Activated CD4-positive, alpha-beta T cell treated with anti-CD3 and anti-CD28 coated beads for 48 hours (primary cell): Measurements from ENCODE around the gene PIP.
"Not testable (repeated sequence)": the region's sequence is repeated elsewhere in the genome, so short reads cannot be mapped to it uniquely, and the experiment has no call there.

Experiments
- DNase-seq: peaks from one replicate; pipeline ENCODE4 v3.0.0-alpha.2; 2020

The PIP gene, protein sequence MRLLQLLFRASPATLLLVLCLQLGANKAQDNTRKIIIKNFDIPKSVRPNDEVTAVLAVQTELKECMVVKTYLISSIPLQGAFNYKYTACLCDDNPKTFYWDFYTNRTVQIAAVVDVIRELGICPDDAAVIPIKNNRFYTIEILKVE

DNA sequence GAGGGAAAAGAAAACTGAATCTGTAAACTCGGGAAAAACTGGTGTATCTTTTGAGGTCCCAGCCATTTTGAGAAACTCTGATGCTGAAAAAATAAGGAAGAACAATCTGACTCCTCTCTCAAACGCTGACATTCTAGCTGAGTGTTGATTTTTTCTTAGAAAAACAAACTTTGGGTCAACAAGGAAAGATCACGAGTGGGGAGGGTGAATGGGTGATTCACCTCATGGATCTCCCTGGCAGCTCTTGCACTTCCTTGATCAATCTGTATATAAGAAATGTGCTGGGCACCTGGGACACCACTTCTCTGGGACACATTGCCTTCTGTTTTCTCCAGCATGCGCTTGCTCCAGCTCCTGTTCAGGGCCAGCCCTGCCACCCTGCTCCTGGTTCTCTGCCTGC is at the start of gene PIP:
Gene PIP (plus strand): TSS at position 297 of the 400 bp plus-strand sequence. CDS start 40 bp downstream, at position 337.
- no peak for DNase-seq

DNA sequence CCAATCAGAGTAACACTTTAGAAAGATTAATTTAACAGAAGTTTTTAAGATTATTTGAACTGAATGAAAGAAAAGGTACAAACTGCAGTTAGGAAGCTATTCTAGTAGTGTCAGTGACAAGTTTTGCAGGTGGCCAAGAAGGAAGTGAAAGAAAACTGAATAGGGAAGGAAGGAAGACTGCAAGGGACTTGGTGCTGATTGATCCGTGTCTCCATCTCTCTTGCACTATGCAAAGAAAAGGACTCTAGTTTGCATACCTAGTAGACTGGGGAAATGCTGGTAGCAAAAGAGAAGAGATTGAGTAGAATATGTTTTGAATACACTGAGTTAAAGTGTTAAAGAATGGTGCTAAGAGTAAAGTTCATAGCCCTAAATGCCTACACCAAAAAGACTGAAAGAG is 46.8 kb upstream of the PIP start:
- no peak for DNase-seq

DNA sequence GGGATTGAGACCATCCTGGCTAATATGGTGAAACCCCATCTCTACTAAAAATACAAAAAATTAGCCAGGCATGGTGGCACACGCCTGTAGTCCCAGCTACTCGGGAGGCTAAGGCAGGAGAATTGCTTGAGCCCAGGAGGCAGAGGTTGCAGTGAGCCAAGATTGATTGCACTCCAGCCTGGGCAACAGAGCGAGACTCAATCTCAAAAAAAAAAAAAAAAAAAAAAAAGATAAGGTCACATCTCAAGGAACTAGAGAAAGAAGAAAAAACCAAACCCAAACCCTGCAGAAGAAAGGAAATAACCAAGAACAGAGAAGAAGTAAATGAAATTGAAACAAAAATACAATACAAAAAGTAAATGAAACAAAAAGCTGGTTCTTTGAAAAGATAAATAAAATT is 46.3 kb upstream of the PIP start:
- not testable (repeated sequence) for DNase-seq

DNA sequence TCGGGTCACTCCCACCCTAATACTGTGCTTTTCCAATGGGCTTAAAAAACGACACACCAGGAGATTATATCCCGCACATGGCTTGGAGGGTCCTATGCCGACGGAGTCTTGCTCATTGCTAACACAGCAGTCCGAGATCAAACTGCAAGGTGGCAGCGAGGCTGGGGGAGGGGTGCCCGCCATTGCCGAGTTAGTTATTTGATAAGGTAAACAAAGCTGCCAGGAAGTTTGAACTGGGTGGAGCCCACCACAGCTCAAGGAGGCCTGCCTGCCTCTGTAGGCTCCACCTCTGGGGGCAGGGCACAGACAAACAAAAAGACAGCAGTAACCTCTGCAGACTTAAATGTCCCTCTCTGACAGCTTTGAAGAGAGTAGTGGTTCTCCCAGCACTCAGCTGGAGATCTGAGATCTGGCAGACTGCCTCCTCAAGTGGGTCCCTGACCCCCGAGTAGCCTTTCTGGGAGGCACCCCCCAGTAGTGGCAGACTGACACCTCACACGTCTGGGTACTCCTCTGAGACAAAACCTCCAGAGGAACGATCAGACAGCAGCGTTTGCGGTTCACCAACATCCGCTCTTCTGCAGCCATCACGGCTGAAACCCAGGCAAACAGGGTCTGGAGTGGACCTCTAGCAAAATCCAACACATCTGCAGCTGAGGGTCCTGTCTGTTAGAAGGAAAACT is 43.2 kb upstream of the PIP start:
- not testable (repeated sequence) for DNase-seq

DNA sequence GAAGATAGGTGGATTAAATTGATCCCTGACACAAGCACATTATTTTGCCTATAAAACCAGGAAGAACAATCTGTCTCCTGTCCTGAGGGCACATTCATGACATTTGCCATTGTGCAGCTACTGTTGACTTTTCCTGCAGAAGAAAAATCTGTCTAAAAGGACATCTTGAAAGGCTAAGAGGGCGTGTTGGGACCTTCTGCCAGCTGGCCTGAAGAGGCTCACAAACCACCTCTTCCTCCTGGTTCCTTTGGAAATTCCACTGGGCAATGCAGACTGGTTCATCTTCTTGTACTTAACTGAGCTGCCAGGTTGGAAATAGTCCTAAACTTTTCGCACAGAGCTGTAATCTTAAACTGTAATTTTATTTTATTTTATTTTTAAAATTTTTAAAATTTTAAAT is 35.7 kb upstream of the PIP start:
- no peak for DNase-seq

DNA sequence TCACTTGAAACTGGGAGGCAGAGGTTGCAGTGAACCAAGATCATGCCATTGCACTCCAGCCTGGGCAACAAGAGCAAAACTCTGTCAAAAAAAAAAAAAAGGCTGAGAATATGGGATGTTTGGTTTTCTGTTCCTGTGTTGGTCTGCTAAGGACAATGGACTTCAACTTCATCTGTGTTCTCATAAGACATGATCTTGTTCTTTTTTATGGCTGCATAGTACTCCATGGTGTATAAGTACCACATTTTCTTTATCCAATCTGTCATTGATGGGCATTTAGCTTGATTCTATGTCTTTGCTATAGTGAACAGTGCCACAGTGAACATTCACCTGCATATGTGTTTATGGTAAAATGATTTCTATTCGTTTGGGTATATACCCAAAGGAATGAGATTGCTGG is 32.3 kb upstream of the PIP start:
- not testable (repeated sequence) for DNase-seq

DNA sequence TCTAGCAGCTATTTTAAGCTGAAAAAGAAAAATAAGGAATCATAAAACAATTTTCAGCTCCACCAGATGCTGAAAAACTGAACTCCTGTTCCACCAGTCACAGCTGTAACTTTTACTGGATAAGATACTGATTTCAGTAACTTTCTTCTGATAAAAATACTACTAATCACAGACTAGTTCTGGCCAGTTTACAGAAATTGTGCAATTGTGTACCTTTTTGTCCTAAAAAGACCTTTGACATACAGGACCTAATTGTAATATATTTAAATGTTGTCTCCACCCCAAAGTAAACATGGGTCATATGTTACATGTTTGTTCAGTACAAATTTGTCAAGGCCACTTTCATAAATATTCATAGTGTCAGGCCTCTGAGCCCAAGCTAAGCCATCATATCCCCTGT is 27.1 kb upstream of the PIP start:
- DNase-seq, result no peak

DNA sequence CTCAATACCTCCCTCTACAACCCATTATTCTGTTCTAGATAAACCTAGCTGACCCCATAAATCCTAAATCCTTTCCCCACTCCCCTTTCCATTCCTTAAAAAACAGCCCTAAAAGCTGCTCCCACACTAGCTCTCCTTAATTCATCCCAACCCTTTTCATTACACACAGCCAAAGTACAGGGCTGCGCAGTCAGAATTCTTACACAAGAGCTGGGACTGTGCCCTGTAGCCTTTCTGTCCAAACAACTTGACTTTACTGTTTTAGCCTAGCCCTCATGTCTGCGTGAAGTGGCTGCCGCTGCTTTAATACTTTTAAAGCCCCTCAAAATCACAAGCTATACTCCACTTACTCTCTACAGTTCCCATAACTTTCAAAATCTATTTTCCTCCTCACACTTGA is 23.9 kb upstream of the PIP start:
- DNase-seq, result not testable (repeated sequence)

DNA sequence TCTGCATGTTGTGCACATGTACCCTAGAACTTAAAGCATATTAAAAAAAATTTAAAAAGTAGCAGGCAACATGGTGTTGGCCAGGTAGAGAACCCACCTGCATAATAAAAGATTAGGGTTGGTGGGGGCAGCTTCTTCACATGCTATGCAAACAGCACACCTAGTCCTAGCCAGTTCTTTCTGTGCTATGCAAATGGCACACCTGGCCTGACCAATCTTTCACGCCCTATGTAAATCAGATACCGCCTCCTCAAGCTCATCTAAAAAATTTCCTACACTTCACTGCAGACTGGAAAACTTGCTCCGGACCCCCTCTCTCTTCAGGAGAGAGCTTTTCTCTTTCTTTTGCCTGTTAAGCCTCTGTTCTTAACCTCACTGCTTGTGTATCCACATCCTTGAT is 14.5 kb upstream of the PIP start:
- no peak for DNase-seq

DNA sequence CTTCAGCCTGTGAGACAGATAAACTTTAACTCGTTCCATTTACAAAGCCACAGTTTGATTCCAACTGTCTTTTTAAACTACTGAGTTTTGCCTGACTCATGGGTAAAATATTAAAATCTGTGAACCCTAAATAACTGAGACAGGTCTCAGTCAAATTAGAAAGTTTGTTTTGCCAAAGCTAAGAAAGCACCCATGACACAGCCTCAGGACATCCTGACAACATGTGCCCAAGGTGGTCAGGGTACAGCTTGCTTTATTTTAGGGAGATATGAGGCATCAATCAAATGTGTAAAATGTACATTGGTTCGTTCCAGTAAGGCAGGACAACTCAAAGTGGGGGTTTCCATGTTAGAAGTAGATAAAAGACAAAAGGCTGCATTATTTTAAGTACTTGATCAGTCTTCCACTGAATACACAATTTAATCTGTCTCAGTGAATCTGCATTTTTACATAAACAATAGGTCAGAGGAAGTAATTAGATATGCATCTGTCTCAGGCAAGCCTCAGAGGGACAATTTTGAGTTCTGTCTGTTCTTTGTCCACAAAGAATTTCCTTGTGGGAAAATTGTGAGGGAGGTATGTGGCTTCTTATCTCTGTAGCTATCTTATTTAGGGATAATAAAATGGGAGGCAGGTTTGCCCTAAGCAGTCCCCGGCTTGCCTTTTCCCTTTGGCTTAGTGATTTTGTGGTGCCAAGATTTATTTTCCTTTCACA is 11.0 kb upstream of the PIP start:
- DNase-seq, result no peak

DNA sequence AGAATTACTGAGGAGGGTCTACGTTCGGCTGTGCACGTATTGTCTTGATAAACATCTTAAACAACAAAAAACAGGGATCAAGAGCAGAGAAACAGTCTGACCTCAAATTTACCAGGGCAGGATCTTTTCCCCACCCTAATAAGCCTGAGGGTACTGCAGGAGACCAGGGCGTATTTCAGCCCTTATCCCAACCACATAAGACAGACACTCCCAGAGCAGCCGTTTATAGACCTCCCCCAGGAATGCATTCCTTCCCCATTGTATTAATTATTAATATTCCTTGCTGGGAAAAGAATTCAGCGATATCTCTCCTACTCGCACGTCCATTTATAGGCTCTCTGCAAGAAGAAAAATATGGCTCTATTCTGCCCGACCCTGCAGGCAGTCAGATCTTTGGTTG is 8.6 kb upstream of the PIP start:
- not testable (repeated sequence) for DNase-seq

DNA sequence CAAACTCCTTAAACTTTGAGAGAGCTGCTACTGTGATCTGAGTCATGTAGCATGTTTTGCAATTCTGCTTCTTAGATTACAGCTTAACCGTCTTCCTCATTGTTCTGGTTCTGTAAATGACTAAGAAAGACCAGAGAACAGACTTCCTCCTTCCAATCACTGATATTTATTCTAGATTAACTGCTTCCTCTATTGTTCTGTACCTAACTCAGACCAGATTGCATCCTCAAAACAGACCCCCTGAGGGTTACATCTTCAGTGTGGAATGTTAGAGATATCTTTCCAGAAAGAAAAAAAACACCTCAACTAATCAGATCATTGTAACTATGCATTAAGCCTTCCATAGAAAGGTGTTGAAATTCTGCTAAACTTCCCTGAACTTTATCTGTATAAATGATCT is 5.7 kb upstream of the PIP start:
- no peak for DNase-seq

DNA sequence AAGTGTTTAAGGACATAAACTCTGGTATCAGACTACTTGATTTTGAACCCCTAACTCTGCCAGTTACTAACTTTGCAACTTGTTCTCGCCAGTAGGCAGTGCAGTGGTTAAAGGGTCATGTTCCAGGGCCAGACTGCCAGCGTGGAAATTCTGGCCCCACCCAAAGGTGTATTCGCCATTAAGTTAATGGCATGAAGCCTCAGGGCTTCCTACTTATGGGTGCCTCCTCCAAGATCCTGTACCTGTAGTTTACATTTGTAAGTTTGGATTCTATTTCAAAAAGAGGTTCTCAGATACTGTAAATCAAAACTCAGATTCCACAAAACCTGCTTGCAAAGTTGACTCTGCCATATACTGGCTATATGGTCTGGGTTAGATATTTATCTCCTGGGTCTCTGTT is 2.8 kb upstream of the PIP start:
- no peak for DNase-seq

DNA sequence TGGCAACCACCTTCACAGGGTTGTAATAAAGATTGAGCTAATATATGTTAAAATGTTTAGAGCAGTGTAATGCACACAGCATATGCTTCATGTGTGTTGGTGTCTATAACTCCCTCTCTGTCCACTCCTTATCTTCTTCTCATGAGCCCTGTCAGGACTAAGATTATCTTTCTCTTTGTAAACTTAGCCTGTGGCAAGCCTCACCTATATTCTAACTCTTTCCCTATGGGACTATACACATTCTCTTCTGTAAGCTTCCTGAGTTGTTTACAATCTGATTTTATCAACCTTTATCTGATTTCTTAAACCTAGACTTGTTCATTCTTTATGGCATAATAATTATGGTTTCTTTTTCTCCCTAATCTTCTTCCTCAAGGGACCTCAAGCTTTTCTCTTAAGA is 2.4 kb upstream of the PIP start:
- no peak for DNase-seq

DNA sequence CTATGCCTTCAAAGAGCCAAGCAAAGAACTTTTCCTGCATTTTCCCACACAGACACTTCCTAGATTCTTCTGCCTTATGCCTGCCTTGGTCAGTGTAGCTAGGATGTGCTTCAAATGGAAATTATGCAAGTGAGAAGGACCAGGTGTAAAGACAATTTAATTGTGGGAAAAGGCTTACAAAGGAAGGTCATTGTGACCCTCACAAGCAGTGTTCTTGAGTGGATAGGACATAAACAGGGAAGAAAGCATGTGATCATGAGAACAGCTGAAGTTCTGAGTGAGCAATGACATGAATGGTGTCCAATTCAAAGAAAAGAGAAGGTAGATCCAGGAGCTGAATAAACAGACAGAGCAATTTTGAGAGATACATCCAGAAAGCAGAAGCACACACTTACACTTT is 1.3 kb upstream of the PIP start:
- no peak for DNase-seq

DNA sequence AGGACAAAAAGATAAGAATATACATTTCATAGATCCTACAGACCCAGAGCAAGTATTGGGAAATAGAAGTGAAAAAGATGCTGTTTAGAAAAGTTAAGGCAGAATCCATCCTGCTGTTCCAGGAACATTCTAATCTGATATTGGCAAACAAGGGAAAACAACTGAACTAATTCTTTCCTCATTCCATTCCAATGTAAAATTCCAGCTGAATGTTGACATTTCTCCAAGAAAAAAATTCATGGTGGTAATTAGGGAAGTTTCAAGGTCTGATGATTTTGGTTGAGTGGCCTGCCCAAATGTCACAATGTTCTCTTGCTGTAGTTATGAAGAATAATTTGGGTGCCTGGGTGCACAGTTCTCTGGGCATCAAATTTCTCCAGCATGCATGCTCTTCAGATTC is 15.2 kb downstream of the PIP start:
- DNase-seq, result no peak

DNA sequence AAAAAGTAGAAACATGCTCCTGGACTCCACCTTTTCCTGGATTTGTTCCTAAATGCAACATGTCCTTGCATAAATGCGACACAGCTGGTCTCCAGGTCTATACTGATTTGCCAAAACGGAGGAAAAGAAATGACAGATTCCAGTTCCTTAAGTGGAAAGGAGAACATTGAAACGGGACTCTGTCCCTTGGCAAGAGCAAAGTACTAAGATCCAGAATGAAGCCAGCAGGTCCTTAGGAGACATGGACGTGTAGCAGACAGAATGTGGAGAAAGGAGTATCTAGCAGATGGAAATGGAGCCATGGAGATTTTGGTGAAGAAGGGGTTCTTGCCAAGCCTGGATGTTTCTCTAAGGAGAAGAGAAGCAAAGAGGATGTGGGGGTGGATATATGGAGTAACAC is 16.2 kb downstream of the PIP start:
- no peak for DNase-seq

DNA sequence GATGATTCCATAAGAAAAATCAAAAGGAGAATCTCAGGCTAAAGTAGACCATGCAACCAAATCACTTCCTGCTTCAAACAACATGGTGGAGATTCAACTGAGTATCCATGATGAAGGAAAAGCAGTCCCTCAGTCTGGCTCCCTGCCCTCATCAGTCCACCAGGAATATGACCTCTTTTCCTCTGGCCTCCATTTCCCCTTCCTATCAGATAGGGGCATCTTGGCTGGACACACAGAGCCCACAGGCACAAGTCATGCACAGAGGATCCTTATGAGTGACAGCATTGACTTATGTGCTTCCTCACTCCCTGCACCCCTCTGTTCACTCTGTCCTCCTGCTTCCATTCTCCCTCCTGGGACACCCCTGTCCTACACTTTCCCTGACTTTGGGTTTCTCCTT is 16.8 kb downstream of the PIP start:
- no peak for DNase-seq

DNA sequence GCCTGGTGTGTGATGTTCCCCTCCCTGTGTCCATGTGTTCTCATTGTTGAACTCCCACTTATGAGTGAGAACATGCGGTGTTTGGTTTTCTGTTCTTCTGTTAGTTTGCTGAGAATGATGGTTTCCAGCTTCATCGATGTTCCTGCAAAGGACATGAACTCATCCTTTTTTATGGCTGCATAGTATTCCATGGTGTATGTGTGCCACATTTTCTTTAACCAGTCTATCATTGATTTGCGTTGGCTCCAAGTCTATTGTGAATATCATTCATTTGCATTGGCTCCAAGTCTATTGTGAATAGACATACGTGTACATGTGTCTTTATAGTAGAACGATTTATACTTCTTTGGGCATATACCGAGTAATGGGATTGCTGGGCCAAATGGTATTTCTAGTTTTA is 18.8 kb downstream of the PIP start:
- DNase-seq, result not testable (repeated sequence)

DNA sequence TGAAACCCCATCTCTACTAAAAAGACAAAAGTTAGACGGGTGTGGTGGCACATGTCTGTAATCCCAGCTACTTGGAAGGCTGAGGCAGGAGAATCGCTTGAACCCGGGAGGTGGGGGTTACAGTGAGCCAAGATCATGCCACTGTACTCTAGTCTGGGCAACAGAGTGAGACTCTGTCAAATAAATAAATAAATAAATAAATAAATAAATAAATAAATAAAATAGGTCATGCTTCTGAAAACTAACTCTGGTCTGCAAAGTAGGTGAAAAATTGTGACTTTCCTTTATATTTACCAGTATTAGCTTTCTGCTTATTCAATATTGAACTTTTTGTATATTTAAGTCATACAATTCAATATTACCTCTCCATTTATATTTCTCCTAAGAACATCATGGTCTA is 26.7 kb downstream of the PIP start:
- DNase-seq, result not testable (repeated sequence)

DNA sequence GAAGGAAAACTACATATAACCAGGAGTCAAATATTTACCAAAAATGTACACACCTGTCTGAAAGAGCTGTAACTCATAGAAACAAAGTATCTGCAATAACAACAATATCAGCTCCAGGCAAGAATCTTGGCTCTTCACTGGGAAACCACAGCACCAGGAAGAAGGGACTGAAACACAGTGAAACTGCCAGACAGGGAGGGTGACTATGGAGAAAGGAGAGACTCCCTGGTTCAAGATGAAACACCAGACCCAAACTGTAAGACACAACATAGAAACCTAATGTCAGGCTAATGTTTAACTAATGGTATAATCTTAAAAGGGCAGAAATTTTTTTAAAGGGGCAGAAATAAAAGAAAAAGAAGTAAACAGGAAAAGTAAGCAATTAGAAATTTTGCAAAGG is 39.8 kb downstream of the PIP start:
- no peak for DNase-seq

DNA sequence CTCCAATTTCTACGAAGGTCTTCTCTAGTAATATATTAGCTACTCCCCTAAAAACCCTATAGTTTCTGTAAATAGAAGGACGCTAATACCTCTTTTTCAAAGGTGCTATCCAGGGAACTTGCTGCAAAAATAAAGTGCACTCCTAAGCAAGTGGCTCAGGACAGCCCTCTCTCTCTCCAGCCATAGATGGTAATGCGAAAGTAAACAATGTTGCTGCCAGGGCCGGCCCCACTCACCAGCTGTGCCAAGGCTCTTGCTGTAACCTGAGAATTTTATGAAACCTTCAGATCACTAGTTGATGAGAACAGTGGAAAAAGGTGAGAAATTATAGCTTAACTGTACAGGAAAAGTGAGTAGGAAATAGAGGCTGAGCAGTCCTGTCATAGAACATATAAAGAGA is 40.5 kb downstream of the PIP start:
- DNase-seq, result no peak

DNA sequence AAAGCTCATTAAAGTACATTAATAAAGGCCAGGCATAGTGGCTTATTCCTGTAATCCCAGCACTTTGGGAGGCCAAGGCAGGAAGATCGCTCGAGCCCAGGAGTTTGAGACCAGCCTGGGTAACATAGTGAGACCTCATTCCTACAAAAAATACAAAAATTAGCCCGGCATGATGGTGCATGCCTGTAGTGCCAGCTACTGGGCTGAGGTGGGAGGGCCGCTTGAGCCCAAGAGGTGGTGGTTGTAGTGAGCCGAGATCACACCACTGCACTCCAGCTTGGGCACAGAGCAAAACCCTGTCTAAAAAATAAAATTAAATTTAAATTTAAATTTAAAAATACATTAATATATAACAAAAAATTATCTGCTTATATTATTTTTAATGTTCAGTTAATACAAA is 44.3 kb downstream of the PIP start:
- no peak for DNase-seq

DNA sequence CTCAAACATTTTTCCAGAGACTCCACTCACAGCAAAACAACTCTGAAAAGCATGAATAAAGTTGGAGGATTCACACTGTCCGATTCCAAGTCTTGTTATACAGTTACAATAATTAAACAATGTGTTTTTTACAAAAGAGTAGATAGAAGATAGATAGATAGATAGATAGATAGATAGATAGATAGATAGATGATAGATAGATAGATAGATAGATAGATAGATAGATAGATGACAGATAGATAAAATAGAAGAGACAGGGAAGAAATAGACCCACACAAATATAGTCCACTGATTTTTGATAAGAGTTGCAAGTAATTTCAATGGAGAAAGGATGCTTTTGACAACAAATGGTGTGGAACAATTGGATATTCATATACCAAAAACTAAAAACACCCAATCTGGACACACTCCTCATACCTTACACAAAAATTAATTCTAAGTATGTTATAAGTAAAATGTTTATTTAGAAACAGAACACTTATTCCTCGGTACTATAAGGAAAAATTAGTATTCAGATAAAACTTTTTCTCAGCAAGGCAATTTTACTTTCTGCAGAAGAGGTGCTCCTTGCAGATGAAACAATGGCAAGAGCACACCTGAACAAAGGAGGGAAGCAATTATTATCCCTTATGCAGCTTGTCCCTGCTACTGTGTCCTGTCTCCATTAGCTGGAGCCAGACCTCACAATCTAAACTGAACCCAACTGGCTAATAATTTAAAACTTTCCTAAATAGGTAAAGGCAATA is 45.7 kb downstream of the PIP start:
- DNase-seq, result no peak
